GM12872 (cell line): ENCODE measurements around the gene EEF1AKMT3.

ENCODE experiments used
- CTCF ChIP-seq: IDR thresholded peaks from 3 replicates; pipeline ENCODE4 v1.5.1; 2011; ENCODE audit warnings: low read depth, mild to moderate bottlenecking, low read length, moderate library complexity; ENCODE audit not compliant: insufficient read depth

The EEF1AKMT3 gene

GRCh38 chr12:57760347-57760982 lies 11.9 kb upstream of the EEF1AKMT3 start:
- no peak for TF ChIP-seq CTCF

GRCh38 chr12:57761391-57761998 lies 10.9 kb upstream of the EEF1AKMT3 start:
- TF ChIP-seq CTCF, result no peak

GRCh38 chr12:57762463-57762862 lies 10.0 kb upstream of the EEF1AKMT3 start:
- TF ChIP-seq CTCF, result no peak

GRCh38 chr12:57763881-57764661 lies 8.3 kb upstream of the EEF1AKMT3 start:
- no peak for TF ChIP-seq CTCF

GRCh38 chr12:57764662-57765002 lies 7.8 kb upstream of the EEF1AKMT3 start:
- no peak for TF ChIP-seq CTCF

GRCh38 chr12:57765003-57765697 lies 7.3 kb upstream of the EEF1AKMT3 start:
- peak; percentile 39; the same call in 2 of the 3 replicates for TF ChIP-seq CTCF
